Hepatic stellate cell (primary cell): ENCODE measurements around the gene PNLIPRP3.

Experiments
- DNase-seq: peaks from one replicate; pipeline ENCODE4 v3.0.0; 2011; ENCODE audit warnings: low spot score

Gene PNLIPRP3

GRCh38 chr10:116510565-116510964 is 82.9 kb downstream of the PNLIPRP3 start:
- no peak for DNase-seq

GRCh38 chr10:116511365-116511764 is 83.7 kb downstream of the PNLIPRP3 start:
- DNase-seq, result no peak

- DNase-seq, result peak; percentile 14
Measured at GRCh38 chr10:116521424-116522290, 94.0 kb downstream of the PNLIPRP3 start.

GRCh38 chr10:116522803-116523381 is 95.2 kb downstream of the PNLIPRP3 start:
- no peak for DNase-seq

- no peak for DNase-seq
Measured at GRCh38 chr10:116524736-116525135, 97.1 kb downstream of the PNLIPRP3 start.

GRCh38 chr10:116526219-116526618 is 98.6 kb downstream of the PNLIPRP3 start:
- no peak for DNase-seq
